22Rv1 (cell line): Measurements from ENCODE around the gene EFCAB8.

ENCODE experiments used
- H3K27ac ChIP-seq: fragments of 450-650 bp; 2 replicates; pipeline ENCODE4 v1.5.1; 2017
- CTCF ChIP-seq: fragments of 450-650 bp; IDR thresholded peaks from 2 replicates; pipeline ENCODE4 v1.5.1; 2017; ENCODE audit warnings: mild to moderate bottlenecking
- ZFX ChIP-seq: fragments of 450-650 bp; IDR thresholded peaks from 2 replicates; pipeline ENCODE4 v1.6.1; 2017; ENCODE audit warnings: antibody characterized with exemption, borderline replicate concordance

EFCAB8 gene

DNA sequence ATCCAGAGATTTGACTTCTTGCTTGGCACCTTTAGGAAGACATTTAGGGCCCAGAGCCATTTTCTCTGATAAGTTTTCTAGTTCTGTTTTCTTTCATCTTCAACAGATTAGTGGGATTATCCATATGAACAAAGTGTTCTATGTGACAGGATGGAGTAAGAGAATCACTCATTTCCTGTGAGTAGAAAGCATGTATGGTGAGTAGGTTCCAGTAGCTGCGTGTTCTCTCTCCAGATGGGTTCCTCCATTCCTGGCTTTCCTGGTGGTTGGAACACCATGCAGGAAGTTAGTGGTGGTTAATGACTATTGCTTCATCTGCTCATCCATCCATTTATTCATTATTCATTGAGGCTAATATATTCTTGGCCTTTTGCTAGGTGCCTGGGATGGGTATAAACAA lies 54.0 kb downstream of the EFCAB8 start:
- H3K27ac ChIP-seq, result no peak overlapping the region
- TF ChIP-seq ZFX, result no peak
- TF ChIP-seq CTCF, result no peak

DNA sequence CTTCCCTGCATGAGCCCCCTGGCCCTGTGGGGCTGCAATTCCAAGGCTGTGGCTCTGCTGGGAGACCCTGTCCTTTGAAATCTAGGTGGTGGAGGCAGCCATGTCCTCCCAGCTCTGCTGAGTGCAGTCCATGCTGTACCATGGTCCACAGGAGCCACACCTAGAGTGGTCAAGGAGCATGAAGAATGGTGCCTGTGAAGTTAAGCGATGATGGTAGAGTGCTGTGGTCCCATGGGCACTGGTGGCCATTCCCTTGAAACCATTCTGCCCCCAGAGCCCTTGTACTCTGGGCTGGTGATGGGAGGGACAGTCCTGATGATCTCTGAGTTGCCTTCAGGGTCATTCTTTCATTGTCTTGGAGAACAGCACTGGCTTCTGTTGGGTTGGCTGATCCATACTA lies 55.3 kb downstream of the EFCAB8 start:
- TF ChIP-seq CTCF (no peak), ZFX (no peak)
- no peak overlapping the region for H3K27ac ChIP-seq

DNA sequence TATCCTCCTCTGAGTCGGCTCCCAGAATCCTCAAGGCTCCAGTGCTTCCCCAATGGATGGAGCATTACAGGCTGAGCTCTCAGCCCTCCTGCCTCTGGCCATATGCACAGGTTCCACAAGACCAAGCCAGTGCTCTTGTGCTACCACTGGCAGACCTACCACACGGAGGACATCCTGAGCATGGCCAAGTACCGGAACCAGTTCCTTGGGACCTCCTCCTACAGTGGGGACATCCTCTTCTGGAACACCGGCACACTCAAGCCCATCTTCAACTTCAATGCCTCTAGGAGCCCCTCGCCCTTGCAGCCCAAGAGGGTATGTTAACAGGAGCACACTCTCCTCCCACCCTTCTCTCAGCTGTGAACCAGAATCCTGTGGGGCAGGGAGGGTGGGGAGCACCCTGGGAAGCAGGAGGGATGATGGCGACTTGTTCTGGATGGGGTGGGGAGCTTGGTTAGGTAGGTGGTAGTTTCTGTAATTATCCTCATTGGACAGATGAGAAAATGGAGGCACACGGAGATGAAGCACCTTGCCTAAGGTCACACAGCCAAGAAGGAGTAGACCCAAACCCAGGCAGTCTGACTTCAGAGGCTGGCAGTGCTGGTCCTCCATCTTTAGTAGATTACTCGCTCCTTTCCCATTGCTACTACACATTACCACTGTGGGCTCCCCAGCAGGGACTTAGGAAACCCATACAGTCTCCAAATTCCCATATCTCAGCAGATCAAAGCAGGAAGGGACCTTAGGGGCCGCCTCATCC lies 58.6 kb downstream of the EFCAB8 start:
- TF ChIP-seq ZFX (no peak), CTCF (no peak)
- no peak overlapping the region for H3K27ac ChIP-seq

DNA sequence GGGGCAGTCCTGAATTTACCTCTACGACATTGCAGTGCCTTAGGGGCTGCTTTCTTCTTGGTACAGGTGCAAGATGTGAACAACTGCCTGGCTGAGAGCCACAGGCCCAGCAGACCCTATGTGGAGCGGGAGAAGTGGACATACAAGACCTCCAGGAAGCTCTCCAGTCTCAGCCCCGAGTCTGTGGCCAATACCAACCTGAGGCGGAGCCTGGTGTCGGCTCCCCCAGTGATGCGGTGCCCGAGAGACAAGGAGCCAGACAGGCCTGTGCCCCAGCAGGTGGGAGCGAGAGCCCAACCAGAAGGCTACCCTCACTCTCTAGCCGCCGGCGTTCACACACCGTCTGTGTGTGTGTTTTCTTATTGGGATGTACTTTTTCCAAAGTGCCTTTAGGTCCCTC lies 59.6 kb downstream of the EFCAB8 start:
- no peak overlapping the region for H3K27ac ChIP-seq
- no peak for TF ChIP-seq CTCF
- no peak for TF ChIP-seq ZFX

GRCh38 chr20:32918751-32919150 lies 60.0 kb downstream of the EFCAB8 start:
- no peak for TF ChIP-seq ZFX
- no peak for TF ChIP-seq CTCF
- H3K27ac ChIP-seq, result no peak overlapping the region

GRCh38 chr20:32920066-32920465 lies 61.3 kb downstream of the EFCAB8 start:
- H3K27ac ChIP-seq, result no peak overlapping the region
- TF ChIP-seq CTCF (no peak), ZFX (no peak)

DNA sequence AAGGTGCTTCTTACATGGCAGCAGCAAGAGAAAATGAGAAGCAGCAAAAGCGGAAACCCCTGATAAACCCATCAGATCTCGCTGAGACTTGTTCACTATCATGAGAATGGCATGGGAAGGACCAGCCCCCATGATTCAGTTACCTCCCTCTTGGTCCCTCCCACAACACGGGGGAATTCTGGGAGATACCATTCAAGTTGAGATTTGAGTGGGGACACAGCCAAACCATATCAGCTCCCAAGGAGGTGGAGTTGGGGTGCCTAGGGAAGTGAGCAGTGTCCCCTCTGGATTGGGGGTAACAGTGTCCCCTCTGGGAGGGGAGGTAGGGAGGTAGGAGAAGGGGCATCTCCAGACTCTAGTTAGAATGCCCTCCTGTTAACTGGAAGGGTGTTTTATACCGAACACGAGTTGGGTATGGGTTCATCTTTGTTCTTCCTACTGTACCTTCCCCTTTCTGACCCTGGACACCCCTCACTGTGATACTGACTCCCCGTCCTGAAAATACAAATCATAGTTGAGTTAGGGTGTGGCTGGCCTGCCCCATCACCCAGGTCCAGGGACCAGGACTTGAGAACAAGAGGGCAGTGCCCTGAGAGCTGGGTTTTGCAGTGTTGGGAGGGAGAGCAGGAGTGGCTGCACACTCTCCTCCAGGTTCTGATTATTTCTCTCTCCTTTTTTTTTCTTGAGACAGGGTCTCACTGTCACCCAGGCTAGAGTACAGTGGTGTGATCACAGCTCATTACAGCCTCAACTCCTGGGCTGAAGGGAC lies 62.0 kb downstream of the EFCAB8 start:
- H3K27ac ChIP-seq, result no peak overlapping the region
- TF ChIP-seq ZFX (no peak), CTCF (no peak)
